HG03520 (cell line): ENCODE data around the gene RAMACL.
"Not testable (repeated sequence)": the region's sequence is repeated elsewhere in the genome, so short reads cannot be mapped to it uniquely, and the experiment has no call there.

Source experiments
- ATAC-seq: cut with Tn5 transposase; IDR thresholded peaks from one replicate; pipeline ENCODE4 v1.9.1; 2021; ENCODE audit warnings: mild to moderate bottlenecking, moderate library complexity; ENCODE audit not compliant: unreplicated experiment

RAMACL gene

GRCh38 chr6:166597711-166598440, 11.4 kb upstream of the RAMACL start:
- ATAC-seq = no peak

GRCh38 chr6:166596776-166597507, 10.5 kb upstream of the RAMACL start:
- no peak for ATAC-seq

GRCh38 chr6:166595949-166596348, 9.5 kb upstream of the RAMACL start:
- no peak for ATAC-seq

GRCh38 chr6:166595061-166595780, 8.7 kb upstream of the RAMACL start:
- no peak for ATAC-seq

- no peak for ATAC-seq
Observed at GRCh38 chr6:166592821-166593220, 6.3 kb upstream of the RAMACL start.

GRCh38 chr6:166591961-166592520, 5.6 kb upstream of the RAMACL start:
- no peak for ATAC-seq

GRCh38 chr6:166591026-166591425, 4.5 kb upstream of the RAMACL start:
- no peak for ATAC-seq

- ATAC-seq = no peak
Observed at GRCh38 chr6:166589786-166590574, 3.5 kb upstream of the RAMACL start.

- no peak for ATAC-seq
Observed at GRCh38 chr6:166589337-166589731, 2.9 kb upstream of the RAMACL start.

GRCh38 chr6:166588691-166589336, 2.3 kb upstream of the RAMACL start:
- no peak for ATAC-seq

- ATAC-seq = peak; percentile 76
Observed at GRCh38 chr6:166587631-166588413, 1.3 kb upstream of the RAMACL start.

- no peak for ATAC-seq
Observed at GRCh38 chr6:166584853-166585429, 1.5 kb downstream of the RAMACL start.

GRCh38 chr6:166584155-166584554, 2.3 kb downstream of the RAMACL start:
- ATAC-seq = no peak

- ATAC-seq = no peak
Observed at GRCh38 chr6:166583230-166583965, 3.1 kb downstream of the RAMACL start.

GRCh38 chr6:166582258-166582657, 4.2 kb downstream of the RAMACL start:
- ATAC-seq = no peak

GRCh38 chr6:166581801-166582200, 4.7 kb downstream of the RAMACL start:
- ATAC-seq = not testable (repeated sequence)

- ATAC-seq = no peak
Observed at GRCh38 chr6:166581091-166581511, 5.4 kb downstream of the RAMACL start.
